Activated CD8-positive, alpha-beta memory T cell treated with anti-CD3 and anti-CD28 coated beads for 4 hours (primary cell): ENCODE measurements around the gene RAB34.

Experiments used
- DNase-seq, 2 donors: peaks; one replicate each; pipeline ENCODE4 v3.0.0-alpha.2; 2020; ENCODE audit warnings: low read depth in 2 of 2

Gene RAB34

GRCh38 chr17:28717578-28718332 is at the start of gene RAB34:
Gene RAB34, minus strand, starts transcription at chr17:28717868. Its CDS starts 602 bp downstream, at chr17:28717266.
- DNase-seq = no peak

GRCh38 chr17:28765038-28765437 is 47.4 kb upstream of the RAB34 start:
- DNase-seq = no peak

- peak; percentile 59 to 68 for DNase-seq
These were observed 46.2 kb upstream of the RAB34 start for GRCh38 chr17:28763804-28764266.

- no peak for DNase-seq
These were observed 45.6 kb upstream of the RAB34 start for GRCh38 chr17:28763137-28763799.

- DNase-seq = no peak
These were observed 43.2 kb upstream of the RAB34 start for GRCh38 chr17:28760601-28761562.

- no peak for DNase-seq
These were observed 41.7 kb upstream of the RAB34 start for GRCh38 chr17:28759256-28759865.

GRCh38 chr17:28758411-28759121 is 40.9 kb upstream of the RAB34 start:
- DNase-seq = no peak

GRCh38 chr17:28756049-28756804 is 38.6 kb upstream of the RAB34 start:
- DNase-seq = no peak

- DNase-seq = no peak
These were observed 37.8 kb upstream of the RAB34 start for GRCh38 chr17:28755486-28755885.

GRCh38 chr17:28751600-28752366 is 34.1 kb upstream of the RAB34 start:
- DNase-seq = no peak

- DNase-seq = peak; percentile 70 to 73
These were observed 32.7 kb upstream of the RAB34 start for GRCh38 chr17:28750178-28751047.

- no peak for DNase-seq
These were observed 32.0 kb upstream of the RAB34 start for GRCh38 chr17:28749516-28750177.

GRCh38 chr17:28748852-28749515 is 31.3 kb upstream of the RAB34 start:
- DNase-seq = no peak

- DNase-seq = no peak
These were observed 30.4 kb upstream of the RAB34 start for GRCh38 chr17:28747801-28748750.

GRCh38 chr17:28747051-28747691 is 29.5 kb upstream of the RAB34 start:
- no peak for DNase-seq

GRCh38 chr17:28746611-28747050 is 29.0 kb upstream of the RAB34 start:
- no peak for DNase-seq
